Endothelial cell (in vitro differentiated cells): Measurements from ENCODE around the gene NUCKS1. TPM values are rescaled to one million over a fixed set of nuclear protein-coding genes. Genes with fewer than 3 reads are reported as not detected.

Experiments
- DNase-seq: peaks from one replicate; pipeline ENCODE4 v3.0.0; 2021; ENCODE audit warnings: low spot score
- H3K27ac Mint-ChIP-seq: one replicate; pipeline ENCODE4 v1.8.0; 2021; ENCODE audit warnings: mixed read lengths, inconsistent platforms; ENCODE audit not compliant: unreplicated experiment
- H3K27me3 Mint-ChIP-seq: one replicate; pipeline ENCODE4 v1.8.0; 2021; ENCODE audit warnings: mild to moderate bottlenecking, moderate library complexity, mixed read lengths, inconsistent platforms; ENCODE audit not compliant: unreplicated experiment
- H3K36me3 Mint-ChIP-seq: one replicate; pipeline ENCODE4 v1.8.0; 2021; ENCODE audit warnings: mild to moderate bottlenecking, low read depth, mixed read lengths, inconsistent platforms; ENCODE audit not compliant: unreplicated experiment
- H3K4me1 Mint-ChIP-seq: one replicate; pipeline ENCODE4 v1.8.0; 2021; ENCODE audit warnings: mild to moderate bottlenecking, mixed read lengths, inconsistent platforms; ENCODE audit not compliant: unreplicated experiment
- H3K4me3 Mint-ChIP-seq: one replicate; pipeline ENCODE4 v1.8.0; 2021; ENCODE audit warnings: mild to moderate bottlenecking, mixed read lengths, inconsistent platforms; ENCODE audit not compliant: unreplicated experiment
- H3K9me3 Mint-ChIP-seq: one replicate; pipeline ENCODE4 v1.8.0; 2021; ENCODE audit warnings: mixed read lengths, inconsistent platforms; ENCODE audit not compliant: unreplicated experiment
- total RNA-seq: library from RNA; stranded (reverse); fragmentation: NEBNext Ultra II Directional; extraction: Animal tissue kit (Norgen Biotek cat#: 25700); gene quantifications from one replicate; pipeline ENCODE4 v1.2.1, GENCODE V29; 2021; ENCODE audit not compliant: unreplicated experiment
- TF ChIP-seq, protein P1 (sequence below): fragments of 200-600 bp; sonication (generic); IDR thresholded peaks from one replicate; pipeline ENCODE4 v1.5.0; 2021; ENCODE audit warnings: antibody characterized with exemption; ENCODE audit not compliant: unreplicated experiment

The NUCKS1 gene
- total RNA-seq, 1 donor from 2014 or later: 170 TPM

- Mint-ChIP-seq H3K9me3 (no peaks in the 10 kb centered on the region), H3K4me1 (peaks cover 58% of the 10 kb centered on the region), H3K27me3 (peaks cover 9% of the 10 kb centered on the region), H3K36me3 (no peaks in the 10 kb centered on the region), H3K4me3 (no peak overlapping the region), H3K27ac (no peak overlapping the region)
- no peak for DNase-seq
- TF ChIP-seq, protein P1, sequence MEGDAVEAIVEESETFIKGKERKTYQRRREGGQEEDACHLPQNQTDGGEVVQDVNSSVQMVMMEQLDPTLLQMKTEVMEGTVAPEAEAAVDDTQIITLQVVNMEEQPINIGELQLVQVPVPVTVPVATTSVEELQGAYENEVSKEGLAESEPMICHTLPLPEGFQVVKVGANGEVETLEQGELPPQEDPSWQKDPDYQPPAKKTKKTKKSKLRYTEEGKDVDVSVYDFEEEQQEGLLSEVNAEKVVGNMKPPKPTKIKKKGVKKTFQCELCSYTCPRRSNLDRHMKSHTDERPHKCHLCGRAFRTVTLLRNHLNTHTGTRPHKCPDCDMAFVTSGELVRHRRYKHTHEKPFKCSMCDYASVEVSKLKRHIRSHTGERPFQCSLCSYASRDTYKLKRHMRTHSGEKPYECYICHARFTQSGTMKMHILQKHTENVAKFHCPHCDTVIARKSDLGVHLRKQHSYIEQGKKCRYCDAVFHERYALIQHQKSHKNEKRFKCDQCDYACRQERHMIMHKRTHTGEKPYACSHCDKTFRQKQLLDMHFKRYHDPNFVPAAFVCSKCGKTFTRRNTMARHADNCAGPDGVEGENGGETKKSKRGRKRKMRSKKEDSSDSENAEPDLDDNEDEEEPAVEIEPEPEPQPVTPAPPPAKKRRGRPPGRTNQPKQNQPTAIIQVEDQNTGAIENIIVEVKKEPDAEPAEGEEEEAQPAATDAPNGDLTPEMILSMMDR: no peak
Observed at GRCh38 chr1:205676002-205676401, 74.0 kb downstream of the NUCKS1 start.

GRCh38 chr1:205675247-205675646 is 74.7 kb downstream of the NUCKS1 start:
- H3K36me3 Mint-ChIP-seq: no peaks in the 10 kb centered on the region
- no peak overlapping the region for H3K27ac Mint-ChIP-seq
- H3K27me3 Mint-ChIP-seq: peaks cover 5% of the 10 kb centered on the region
- no peaks in the 10 kb centered on the region for H3K9me3 Mint-ChIP-seq
- H3K4me3 Mint-ChIP-seq: no peak overlapping the region
- H3K4me1 Mint-ChIP-seq: peaks cover 59% of the 10 kb centered on the region
- DNase-seq: no peak
- TF ChIP-seq, protein P1: no peak

DNA sequence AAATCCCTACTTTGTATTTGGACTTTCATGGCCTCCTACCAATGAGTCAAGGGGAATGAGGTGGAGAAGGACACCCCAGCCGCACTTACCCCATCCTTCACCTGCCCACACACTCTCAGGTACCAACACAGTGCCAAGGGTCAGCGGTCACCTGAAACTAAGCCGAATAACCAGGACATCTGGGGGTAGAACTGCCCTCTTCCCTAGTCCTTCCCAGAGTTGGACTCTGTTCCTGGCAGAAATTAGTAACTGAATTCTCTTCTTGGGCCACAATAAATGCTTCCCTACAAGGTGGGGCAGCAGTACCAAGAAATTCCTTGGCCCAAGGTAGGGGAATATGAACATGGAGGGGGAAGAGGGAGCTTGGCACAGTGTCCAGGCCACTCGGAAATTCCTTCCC is 77.0 kb downstream of the NUCKS1 start:
- Mint-ChIP-seq H3K4me1 (peaks cover 55% of the 10 kb centered on the region), H3K27me3 (peaks cover 1% of the 10 kb centered on the region), H3K9me3 (no peaks in the 10 kb centered on the region), H3K27ac (no peak overlapping the region), H3K4me3 (no peak overlapping the region), H3K36me3 (no peaks in the 10 kb centered on the region)
- no peak for DNase-seq
- TF ChIP-seq, protein P1: no peak

- no peak for DNase-seq
- no peaks in the 10 kb centered on the region for H3K9me3 Mint-ChIP-seq
- no peaks in the 10 kb centered on the region for H3K36me3 Mint-ChIP-seq
- H3K27ac Mint-ChIP-seq: no peak overlapping the region
- TF ChIP-seq, protein P1: peak; percentile 9
- H3K4me1 Mint-ChIP-seq: peaks cover 54% of the 10 kb centered on the region
- H3K27me3 Mint-ChIP-seq: peaks cover 1% of the 10 kb centered on the region
- H3K4me3 Mint-ChIP-seq: no peak overlapping the region
Observed at GRCh38 chr1:205672395-205672889, 77.5 kb downstream of the NUCKS1 start.

- Mint-ChIP-seq H3K27ac (no peak overlapping the region), H3K4me3 (no peak overlapping the region)
- DNase-seq: no peak
Observed at GRCh38 chr1:205670611-205671430, 79.2 kb downstream of the NUCKS1 start.

More at GRCh38 chr1:205670611-205671430, 79.2 kb downstream of the NUCKS1 start:
- no peaks in the 10 kb centered on the region for H3K27me3 Mint-ChIP-seq
- peaks cover 42% of the 10 kb centered on the region for H3K4me1 Mint-ChIP-seq
- no peaks in the 10 kb centered on the region for H3K9me3 Mint-ChIP-seq
- H3K36me3 Mint-ChIP-seq: no peaks in the 10 kb centered on the region
- TF ChIP-seq, protein P1: no peak
